Measurements from ENCODE around the gene CHURC1.

GRCh38 chr14:64899958-64900357 lies 14.3 kb upstream of the CHURC1 start:
- no peak for TF ChIP-seq CTCF (IDR thresholded peaks at IDR 0.05)
- no peak for TF ChIP-seq POLR2A (IDR thresholded peaks at IDR 0.05; ENCODE audit: low read depth)

All from esophagus muscularis mucosa (tissue), 3 donors.